Tibial artery (tissue), 4 donors: Measurements from ENCODE around the gene COPS7A.

Experiments used
- DNase-seq, 2 donors: peaks; one replicate each; pipeline ENCODE4 v3.0.0-alpha.2; 2019
- H3K27ac ChIP-seq, 2 donors: fragments of 200-600 bp; sonication (generic) in 1 of 2; 1 replicate in 1 of 2; 2 replicates in 1 of 2; pipeline ENCODE4 v1.5.1; 2018 to 2019; ENCODE audit warnings: mild to moderate bottlenecking in 1 of 2
- H3K27me3 ChIP-seq, 2 donors: fragments of 200-600 bp; sonication (generic) in 1 of 2; one replicate each; pipeline versions ENCODE4 v1.5.1 to v1.6.0; 2016 to 2019
- H3K36me3 ChIP-seq, 3 donors: fragments of 200-600 bp; sonication (generic) in 2 of 3; one replicate each; pipeline ENCODE4 v1.5.1; 2016 to 2019; ENCODE audit warnings: mild to moderate bottlenecking in 2 of 3
- H3K4me1 ChIP-seq, 4 donors: fragments of 200-600 bp; sonication (generic) in 2 of 4; 1 replicate in 3 of 4; 2 replicates in 1 of 4; pipeline ENCODE4 v1.5.1; 2016 to 2019
- H3K4me3 ChIP-seq, 2 donors: fragments of 200-600 bp; sonication (generic) in 1 of 2; 1 replicate in 1 of 2; 2 replicates in 1 of 2; pipeline ENCODE4 v1.5.1; 2018 to 2019; ENCODE audit warnings: mild to moderate bottlenecking in 2 of 2
- H3K9me3 ChIP-seq, 3 donors: fragments of 200-600 bp; sonication (generic) in 1 of 3; one replicate each; pipeline ENCODE4 v1.5.1; 2016 to 2019
- CTCF ChIP-seq, 2 experiments: fragments of 200-600 bp in 1 of 2; fragments of 450-650 bp in 1 of 2; IDR thresholded peaks; one replicate each; pipeline ENCODE4 v1.5.1; 2017 to 2019; ENCODE audit warnings: antibody characterized with exemption in 2 of 2, mild to moderate bottlenecking in 1 of 2, moderate library complexity in 1 of 2
- intact Hi-C: fragments of 100-400 bp; cut with DNase I; formaldehyde crosslinking; loops from one replicate; pipeline ENCODE4 v1.15.0; 2023; ENCODE audit warnings: low total_unique reads

Gene COPS7A

GRCh38 chr12:6771091-6771495, 47.2 kb downstream of the COPS7A start:
- H3K27ac ChIP-seq = no peak overlapping the region
- TF ChIP-seq CTCF (IDR thresholded peaks at IDR 0.05) = no peak
- no peak overlapping the region for H3K4me3 ChIP-seq
- no peaks in the 10 kb centered on the region for H3K27me3 ChIP-seq
- peaks cover 0 to 43% (median 32%) of the 10 kb centered on the region in 4 donors for H3K4me1 ChIP-seq
- H3K36me3 ChIP-seq = peaks cover 19 to 28% (median 25%) of the 10 kb centered on the region in 3 donors
- intact Hi-C loops = loop anchor here (10.0 kb wide), 1 partner anchor 156 kb away; no protein-coding TSS in a partner anchor
- DNase-seq = peak in 1 of 2 donors; percentile 62
- no peaks in the 10 kb centered on the region for H3K9me3 ChIP-seq

GRCh38 chr12:6771509-6772330, 47.9 kb downstream of the COPS7A start:
- Histone ChIP-seq H3K4me1 (peaks cover 0 to 43% (median 32%) of the 10 kb centered on the region in 4 donors), H3K27me3 (no peaks in the 10 kb centered on the region), H3K27ac (peak overlapping the region in 1 of 2 donors; percentile 5), H3K36me3 (peaks cover 19 to 28% (median 25%) of the 10 kb centered on the region in 3 donors), H3K4me3 (no peak overlapping the region), H3K9me3 (no peaks in the 10 kb centered on the region)
- no peak for TF ChIP-seq CTCF (IDR thresholded peaks at IDR 0.05)
- intact Hi-C loops = loop anchor here (10.0 kb wide), 1 partner anchor 157 kb away; no protein-coding TSS in a partner anchor
- DNase-seq = no peak

- no peak for TF ChIP-seq CTCF (IDR thresholded peaks at IDR 0.05)
- Histone ChIP-seq H3K36me3 (peaks cover 19 to 28% (median 25%) of the 10 kb centered on the region in 3 donors), H3K4me1 (peaks cover 0 to 43% (median 32%) of the 10 kb centered on the region in 4 donors), H3K4me3 (no peak within 1 kb of the TSS), H3K9me3 (no peaks in the 10 kb centered on the region), H3K27ac (peak within 1 kb of the TSS in 1 of 2 donors; percentile 5), H3K27me3 (no peaks in the 10 kb centered on the region)
- intact Hi-C loops = loop anchor here (10.0 kb wide), 1 partner anchor 158 kb away; no protein-coding TSS in a partner anchor
- DNase-seq = no peak
Measured at GRCh38 chr12:6772331-6772695, 48.5 kb downstream of the COPS7A start, which contains the start of gene LAG3. Gene LAG3, plus strand, starts transcription at chr12:6772520. Its CDS starts 333 bp downstream, at chr12:6772853.

- no peak overlapping the region for H3K4me3 ChIP-seq
- no peak for DNase-seq
- peaks cover 0 to 46% (median 33%) of the 10 kb centered on the region in 4 donors for H3K4me1 ChIP-seq
- no peaks in the 10 kb centered on the region for H3K27me3 ChIP-seq
- TF ChIP-seq CTCF (IDR thresholded peaks at IDR 0.05) = no peak
- intact Hi-C loops = loop anchor here (10.0 kb wide), 1 partner anchor 158 kb away; no protein-coding TSS in a partner anchor
- peaks cover 19 to 28% (median 25%) of the 10 kb centered on the region in 3 donors for H3K36me3 ChIP-seq
- H3K9me3 ChIP-seq = no peaks in the 10 kb centered on the region
- H3K27ac ChIP-seq = peak overlapping the region in 1 of 2 donors; percentile 5
Measured at GRCh38 chr12:6772726-6773589, 49.1 kb downstream of the COPS7A start.

- Histone ChIP-seq H3K4me1 (peaks cover 0 to 45% (median 33%) of the 10 kb centered on the region in 4 donors), H3K36me3 (peaks cover 19 to 28% (median 25%) of the 10 kb centered on the region in 3 donors), H3K27ac (no peak overlapping the region), H3K9me3 (no peaks in the 10 kb centered on the region), H3K4me3 (no peak overlapping the region), H3K27me3 (no peaks in the 10 kb centered on the region)
- no peak for DNase-seq
- intact Hi-C loops = loop anchor here (10.0 kb wide), 1 partner anchor 159 kb away; no protein-coding TSS in a partner anchor
- no peak for TF ChIP-seq CTCF (IDR thresholded peaks at IDR 0.05)
Measured at GRCh38 chr12:6773590-6774351, 49.9 kb downstream of the COPS7A start.
